Muscle of back (tissue), 11 donors: Measurements from ENCODE around the gene GRB2. TPM values are rescaled to one million over a fixed set of nuclear protein-coding genes. Genes with fewer than 3 reads are reported as not detected.
"Not testable (repeated sequence)": the region's sequence is repeated elsewhere in the genome, so short reads cannot be mapped to it uniquely, and the experiment has no call there.

Source experiments
- DNase-seq, 3 donors: peaks; one replicate each; pipeline versions ENCODE4 v3.0.0 to v3.0.0-alpha.2; 2013
- polyA plus RNA-seq, 10 donors: library from polyadenylated mRNA; unstranded; fragments of 120-200 nt; gene quantifications; one replicate each; pipeline ENCODE4 v1.2.1, GENCODE V29; 2013; ENCODE audit not compliant: insufficient read length in 10 of 10

GRB2 gene
- polyA plus RNA-seq, 10 donors: 130 to 193 (median 151) TPM

DNA sequence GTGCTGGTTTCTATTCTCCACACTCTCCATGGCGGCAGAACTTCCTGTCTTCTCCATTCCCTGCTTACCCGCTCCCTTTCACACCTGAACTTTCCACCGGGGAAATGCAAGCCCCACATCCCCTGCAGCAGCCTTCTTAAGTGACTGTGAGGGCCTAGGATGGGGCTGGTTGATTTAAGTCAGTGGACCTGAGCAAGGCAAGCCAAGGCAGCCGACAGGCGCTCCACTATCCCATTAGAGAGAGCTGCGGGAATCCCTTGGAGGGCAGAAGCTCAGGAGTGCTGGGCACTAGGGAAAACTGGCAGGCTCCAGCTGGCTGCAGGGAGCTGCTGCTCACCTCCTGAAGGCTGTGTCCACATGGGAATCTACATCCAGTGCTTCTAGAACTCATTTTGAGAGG, 80.1 kb downstream of the GRB2 start:
- DNase-seq: no peak

DNA sequence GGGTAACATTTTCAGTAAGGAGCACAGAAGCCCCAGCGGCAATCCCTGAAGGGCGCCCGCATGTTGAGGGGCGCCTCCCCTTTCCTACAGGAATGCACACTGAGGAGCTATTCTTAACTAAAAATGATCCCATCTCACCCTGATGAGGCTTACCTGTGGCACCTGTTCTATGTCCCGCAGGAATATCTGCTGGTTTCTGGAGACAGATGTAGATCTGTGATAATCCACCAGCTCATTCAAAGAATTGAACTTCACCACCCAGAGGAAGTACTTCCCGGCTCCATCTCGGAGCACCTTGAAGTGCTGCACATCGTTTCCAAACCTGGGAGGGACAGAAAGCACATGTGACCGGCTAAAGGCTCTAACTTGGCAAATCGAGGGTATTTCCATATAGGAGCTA, 84.0 kb downstream of the GRB2 start:
- no peak for DNase-seq

DNA sequence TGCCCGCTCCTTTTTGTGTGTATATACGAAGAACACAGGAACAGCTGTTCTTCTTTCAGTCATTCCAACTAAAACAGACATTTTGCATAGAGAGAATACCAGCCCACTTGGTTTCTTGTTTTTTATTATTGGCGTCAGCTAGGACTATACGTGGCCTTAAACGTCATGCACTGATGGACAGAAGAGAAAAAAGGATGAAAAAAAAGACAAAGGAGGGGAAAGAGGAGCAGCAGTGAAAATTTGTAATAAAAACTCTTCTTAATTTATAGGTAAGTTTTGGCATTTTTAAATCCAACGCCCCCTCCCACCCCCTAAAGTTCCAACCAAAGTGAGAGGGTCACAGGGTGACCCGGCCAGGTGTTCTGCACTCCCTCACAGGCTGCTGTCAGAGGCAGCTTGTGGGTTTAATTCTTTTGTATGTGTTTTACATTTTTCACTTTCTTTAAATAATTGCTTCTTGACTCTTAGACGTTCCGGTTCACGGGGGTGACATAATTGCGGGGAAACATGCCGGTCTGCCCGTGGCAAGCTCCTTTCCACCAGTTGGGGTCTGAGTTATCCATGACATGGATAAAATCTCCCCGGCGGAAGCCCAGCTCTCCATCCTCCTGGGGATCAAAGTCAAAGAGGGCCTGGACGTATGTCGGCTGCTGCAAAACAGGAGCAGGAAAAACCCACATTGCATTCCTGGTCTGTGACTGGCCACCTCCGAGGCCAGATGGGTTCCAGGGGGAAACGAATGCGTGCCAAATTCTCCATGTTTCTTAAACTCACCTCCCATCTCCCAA, 85.4 kb downstream of the GRB2 start:
- peak in 1 of 3 donors; percentile 47 for DNase-seq

DNA sequence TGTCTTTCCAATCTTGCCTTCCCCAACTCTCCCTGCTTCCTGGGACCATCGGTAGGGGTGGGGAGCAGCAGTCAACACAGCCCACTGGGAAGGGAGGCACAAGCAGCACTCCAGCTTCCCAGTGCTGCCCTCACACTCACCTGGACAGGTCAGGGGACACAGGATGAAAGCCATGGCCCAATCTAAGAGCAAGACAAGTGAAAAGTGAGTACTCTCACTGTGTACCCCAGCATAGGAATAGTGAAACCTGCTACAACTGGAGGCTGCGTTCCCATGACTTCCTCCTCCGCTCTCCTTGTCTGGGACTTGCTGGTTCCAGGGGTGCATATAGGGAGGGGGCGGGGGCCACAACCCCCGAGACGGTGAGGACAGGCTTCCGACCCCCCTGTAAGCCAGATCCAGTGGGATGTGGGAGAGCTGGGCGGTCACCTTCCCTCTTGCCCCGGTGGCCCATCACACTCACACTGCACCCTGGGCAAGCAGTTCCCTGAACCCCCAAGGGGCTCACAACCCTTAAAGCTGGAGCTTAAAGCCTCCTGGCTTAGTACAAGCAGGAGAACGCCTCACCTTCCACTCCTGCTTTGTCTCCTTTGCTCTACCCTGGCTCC, 86.8 kb downstream of the GRB2 start:
- DNase-seq: no peak

DNA sequence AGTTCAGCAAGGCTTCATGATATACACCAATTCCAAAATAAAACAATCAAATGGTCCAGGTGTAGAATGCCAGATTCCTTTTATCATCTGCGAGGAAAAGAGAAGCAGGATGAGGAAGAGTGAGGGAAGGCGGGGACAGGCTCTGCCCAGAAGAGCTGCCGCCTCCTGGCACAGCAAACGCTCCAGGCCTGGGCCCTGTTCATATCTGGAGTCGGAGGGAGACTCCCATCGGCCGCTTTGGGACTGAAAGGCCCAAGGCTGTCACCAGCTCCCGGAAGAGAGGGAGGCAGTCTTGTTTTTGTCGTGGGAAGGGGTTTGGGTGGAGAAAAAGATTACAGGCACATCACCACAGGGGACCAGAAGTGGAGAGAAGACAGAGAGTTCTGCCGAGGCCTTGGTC, 87.3 kb downstream of the GRB2 start:
- no peak for DNase-seq

DNA sequence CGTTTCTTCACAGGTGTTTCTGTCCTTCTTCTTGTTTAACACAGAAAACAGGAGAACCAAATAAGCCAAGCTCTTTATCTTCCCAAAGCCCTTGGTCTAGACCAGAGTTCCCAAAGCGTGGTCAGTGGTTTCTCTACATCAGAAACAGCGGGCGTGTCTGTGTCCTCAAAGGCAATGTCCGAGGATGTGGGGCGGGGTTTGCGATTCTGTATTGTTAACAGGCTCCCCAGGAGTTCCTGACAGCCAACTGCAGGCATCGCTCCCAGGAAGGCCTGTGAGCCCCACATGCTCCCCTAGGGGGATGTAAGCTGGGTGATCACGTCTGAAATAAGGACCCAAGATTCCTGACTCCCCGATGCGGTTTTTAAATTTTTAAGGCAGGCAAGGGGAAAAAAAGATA, 87.8 kb downstream of the GRB2 start:
- DNase-seq: no peak

DNA sequence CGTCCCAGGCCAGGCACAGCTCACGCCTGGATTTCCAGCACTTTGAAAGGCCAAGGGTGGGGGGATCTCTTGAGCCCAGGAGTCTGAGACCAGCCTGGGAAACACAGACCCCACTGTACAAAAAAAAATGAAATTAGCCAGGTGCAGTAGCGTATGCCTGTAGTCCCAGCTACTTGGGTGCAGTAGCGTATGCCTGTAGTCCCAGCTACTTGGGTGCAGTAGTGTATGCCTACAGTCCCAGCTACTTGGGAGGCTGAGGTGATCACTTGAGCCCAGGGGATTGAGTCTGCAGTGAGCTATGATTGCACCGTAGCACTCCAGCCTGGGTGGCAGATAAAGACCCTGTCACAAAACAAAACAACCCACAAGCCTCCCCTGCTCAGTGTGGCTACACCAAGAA, 89.2 kb downstream of the GRB2 start:
- no peak for DNase-seq

DNA sequence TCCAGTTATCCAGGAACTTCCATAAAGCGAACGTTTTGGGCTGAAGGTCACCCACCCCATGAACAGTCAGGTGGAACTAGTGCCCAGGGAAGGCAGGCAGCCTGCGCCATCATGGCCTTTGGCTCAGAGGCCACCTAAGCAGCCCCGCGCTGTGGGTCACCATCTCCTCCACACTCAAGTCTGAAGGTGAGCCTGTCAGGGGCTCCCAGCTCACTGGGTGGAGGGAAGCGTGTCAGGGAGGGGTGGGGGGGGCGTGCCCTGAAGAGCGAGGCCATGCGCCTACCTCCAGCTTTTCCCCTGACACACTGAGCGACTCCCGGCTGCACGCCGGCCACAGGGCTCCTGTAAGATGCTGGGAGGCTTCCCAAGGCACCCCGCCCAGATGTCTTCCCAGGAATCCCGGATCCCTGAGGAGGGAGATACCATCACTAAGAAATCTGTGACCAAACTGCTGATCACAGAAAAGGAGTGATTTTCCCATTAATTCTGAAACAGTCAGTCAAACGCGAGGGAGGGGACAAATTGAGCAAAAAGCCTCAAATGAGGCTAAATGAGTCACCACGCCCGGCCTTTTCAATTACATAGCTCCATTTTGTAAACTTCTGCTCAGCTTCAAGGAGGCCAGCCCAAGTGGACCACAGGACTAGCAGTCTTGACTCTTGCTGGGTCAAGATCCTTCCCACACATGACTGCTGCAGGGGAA, 89.8 kb downstream of the GRB2 start:
- no peak for DNase-seq

DNA sequence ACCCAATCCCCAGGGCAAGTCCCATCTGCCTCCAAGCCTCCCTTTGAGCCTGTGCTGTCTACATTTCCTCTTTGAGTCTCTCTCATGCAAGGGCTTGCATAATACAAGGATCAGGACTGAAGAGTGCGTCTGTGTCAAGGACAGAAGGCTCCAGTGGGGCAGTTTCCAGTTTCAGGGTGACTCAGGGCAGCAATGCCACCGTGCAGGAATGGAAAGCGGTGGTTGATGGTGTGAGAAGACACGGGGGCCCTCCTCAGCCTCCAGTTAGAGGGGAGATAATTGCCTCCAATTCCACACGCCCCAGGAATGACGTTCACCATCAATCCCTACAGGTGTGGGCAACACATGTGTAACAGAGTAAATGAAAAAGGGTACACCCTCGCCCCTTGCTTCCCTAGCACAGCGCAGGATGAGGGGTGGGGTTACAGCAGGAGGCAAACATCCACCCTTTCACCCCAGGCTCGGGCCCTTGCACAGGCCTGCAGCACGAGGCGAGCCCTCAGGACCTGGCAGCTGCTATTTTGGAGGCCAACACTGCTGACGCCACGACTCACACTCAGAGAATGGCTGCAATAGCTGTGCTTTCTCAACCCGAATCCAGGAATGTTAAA, 91.4 kb downstream of the GRB2 start:
- peak in 1 of 3 donors; percentile 35 for DNase-seq

DNA sequence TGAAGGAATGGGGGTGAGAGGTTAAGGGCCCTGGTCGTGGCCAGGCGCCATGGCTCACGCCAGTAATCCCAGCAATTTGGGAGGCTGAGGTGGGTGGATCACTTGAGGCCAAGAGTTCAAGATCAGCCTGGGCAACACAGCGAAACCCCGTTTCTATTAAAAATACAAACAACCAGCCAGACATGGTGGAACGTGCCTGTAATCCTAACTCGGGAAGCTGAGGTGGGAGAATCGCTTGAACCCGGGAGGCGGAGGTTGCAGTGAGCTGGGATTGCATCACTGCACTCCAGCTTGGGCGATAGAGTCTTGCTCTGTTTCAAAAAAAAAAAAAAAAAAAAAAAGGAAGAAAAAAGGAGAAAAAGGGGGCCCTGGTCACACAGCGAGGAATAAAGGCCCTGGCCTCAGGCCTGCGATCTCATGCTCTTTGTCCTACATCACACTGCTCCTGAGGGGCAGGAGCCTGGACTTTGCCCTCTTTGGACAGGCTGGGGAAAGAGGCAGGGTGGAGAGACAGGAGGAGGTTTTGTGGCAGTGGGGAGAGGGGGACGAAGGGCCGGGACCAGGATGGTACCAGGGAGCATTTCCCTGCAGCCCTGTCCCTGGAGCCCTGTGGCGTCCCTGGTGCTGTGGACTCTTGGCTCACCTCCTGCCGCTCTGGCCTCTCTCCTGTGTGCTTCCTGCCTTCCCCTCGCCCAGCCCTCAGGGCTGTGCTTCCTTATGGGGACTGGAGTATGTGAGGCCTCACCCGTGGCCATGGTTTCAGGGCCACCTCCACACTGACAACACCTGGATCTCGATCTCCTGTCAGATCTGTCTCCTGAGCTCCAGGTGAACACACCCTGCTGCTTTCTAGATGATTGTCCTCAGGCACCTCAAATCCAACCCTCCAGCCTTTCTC, 96.5 kb downstream of the GRB2 start:
- DNase-seq: no peak

DNA sequence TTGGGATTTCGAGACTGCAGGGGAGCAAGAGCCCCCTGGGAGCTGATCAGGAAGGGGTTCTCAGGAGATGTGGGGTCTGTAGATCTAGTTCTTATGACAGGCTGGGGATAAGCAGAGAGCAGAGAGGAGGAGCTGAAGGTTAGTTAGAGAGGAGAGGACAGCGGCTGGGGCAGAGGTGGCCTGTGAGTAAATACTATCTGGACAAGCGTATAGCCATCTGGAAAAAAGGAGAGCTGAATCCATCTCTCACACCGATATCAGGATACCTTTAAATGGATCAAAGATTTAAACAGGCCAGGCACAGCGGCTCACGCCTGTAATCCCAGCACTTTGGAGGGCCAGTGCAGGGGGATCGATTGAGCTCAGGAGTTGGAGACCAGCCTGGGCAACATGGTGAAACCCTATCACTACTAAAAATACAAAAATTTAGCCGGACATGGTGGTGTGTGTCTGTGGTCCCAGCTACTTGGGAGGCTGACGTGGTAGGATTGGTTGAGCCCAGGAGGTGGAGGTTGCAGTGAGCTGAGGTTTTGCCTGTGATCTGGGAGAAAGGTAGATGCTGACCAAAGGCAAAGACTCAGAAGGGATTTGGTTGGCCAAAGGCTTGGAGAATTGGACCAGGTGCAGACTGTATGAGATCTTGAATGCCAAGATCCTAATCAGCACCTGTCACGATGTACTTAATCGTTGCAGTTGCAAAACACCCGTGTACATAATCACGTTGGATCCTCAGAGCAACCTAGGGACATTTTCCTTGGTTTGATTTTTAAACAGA, 97.3 kb downstream of the GRB2 start:
- DNase-seq: no peak

DNA sequence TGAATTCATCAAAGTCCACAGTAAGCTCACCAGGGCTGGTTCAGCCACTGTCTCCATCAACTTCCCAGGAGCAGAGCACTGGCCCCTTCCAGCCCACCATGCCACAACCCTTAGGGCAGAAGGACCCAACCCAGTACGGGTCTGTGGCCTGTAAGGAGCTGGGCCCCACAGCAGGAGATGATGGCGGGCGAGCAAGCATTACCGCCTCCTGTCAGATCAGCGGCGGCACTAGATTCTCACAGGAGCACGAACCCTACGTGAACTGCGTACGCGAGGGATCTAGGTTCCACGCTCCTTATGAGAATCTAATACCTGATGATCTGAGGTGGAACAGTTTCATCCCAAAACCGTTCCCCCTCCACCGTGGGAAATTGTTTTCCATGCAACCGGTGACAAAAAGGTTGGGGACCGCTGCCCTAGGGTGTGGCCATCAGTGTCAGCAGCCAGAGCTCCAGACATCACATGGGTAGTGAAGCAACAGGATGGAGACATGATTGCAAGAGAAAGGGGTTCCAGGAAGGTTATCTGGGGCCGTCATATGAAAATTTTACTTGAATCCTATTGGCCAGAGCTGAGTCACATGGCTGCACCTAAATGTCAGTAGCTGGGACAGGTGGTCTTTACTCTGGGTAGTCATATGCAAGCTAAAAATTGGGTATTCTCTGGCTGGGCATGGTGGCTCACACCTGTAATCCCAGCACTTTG, 103.8 kb downstream of the GRB2 start:
- no peak for DNase-seq

DNA sequence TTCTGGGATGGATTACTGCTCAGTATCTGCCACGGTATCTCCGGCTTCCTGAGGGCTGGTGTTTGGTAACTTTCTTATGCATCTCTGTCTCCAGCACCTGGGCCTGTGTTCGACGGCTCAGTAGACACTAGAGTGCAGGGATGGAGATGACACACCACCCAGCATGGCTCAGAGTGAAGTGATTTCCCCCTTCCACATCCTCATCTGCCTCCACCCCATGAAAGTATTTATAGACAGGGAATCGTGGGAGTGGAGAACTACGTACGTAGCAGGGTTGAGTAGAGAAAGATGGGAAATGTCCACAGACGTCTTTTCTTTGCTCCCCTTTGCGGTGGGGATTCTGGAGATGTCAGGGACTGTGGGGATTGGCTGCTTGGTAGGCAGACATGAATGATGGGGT, 104.4 kb downstream of the GRB2 start:
- no peak for DNase-seq

DNA sequence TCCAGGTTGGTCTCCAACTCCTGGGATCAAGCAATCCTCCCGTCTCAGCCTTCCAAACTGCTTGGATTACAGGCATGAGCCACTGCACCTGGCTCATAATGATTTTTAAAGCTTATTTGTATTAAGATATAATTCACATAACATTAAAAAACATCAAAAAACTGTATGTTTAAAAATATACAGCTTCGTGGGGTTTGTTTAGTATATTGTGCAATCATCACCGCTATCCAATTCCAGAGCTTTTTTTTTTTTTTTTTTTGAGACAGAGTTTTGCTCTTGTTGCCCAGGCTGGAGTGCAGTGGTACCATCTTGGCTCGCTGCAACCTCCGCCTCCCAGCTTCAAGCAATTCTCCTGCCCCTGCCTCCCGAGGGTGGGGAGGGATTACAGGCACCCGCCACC, 105.2 kb downstream of the GRB2 start:
- no peak for DNase-seq

DNA sequence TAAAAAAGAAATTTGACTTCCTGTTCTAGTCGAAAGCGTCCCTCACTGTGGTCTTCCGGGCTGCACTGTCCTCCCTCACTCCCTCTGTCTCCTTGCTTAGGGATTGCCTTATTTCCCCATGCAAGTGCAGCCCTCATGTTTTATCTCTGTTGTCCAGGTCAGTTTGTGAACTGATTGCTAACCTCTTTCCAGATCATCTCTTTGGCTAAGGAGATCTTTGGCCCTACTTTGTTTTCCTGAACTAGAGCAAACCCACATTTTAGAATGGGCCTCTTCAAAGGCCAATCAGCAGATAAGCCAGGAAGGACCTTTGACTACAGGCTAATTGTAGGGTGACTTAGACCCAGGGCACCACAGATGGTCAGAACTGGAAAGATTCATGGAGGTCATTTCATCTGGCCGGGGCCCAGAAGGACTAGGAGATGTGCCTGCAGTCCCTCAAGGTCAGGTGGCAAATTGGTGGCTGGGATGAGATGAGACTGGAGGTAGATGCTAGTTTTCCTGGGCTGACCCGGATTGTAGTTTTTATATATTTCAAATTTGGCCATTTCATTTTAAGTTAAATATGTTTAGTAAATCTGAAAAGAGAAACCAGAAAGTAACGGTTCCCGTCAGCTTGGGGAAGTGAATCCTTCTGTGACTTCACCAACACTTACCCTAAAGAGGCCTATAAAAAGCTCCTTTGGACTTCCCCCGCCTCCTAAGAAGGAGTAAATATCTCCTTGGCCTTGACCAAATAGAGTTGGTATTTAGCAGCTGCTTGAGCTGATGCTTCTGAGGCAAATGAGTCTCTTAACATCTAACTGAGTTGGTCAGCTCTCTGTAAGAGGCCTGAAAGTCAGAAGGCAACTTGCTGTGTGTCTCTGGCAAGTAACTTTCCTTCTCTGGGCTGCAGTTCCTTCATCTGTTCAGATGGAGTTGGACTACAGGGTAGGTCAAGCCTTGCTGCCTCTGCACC, 110.0 kb downstream of the GRB2 start:
- DNase-seq: no peak

DNA sequence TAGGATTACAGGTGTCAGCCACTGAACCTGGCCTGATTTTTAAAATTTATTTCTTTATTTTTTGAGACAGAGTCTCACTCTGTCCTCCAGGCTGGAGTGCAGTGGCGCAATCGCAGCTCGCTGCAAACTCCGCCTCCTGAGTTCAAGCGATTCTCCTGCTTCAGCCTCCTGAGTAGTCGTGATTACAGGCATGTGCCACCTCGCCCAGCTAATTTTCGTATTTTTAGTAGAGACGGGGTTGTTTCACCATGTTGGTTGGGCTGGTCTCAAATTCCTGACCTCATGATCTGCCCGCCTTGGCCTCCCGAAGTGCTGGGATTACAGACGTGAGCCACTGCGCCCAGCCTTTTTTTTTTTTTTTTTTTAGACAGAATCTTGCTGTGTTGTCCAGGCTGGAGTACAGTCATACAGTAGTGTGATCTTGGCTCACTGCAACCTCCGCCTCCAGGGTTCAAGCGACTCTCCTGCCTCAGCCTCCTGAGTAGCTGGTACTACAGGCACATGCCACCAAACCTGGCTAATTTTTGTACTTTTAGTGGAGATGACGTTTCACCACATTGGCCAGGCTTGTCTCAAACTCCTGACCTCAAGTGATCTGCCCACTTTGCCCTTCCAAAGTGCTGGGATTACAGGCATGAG, 112.5 kb downstream of the GRB2 start:
- not testable (repeated sequence) for DNase-seq

DNA sequence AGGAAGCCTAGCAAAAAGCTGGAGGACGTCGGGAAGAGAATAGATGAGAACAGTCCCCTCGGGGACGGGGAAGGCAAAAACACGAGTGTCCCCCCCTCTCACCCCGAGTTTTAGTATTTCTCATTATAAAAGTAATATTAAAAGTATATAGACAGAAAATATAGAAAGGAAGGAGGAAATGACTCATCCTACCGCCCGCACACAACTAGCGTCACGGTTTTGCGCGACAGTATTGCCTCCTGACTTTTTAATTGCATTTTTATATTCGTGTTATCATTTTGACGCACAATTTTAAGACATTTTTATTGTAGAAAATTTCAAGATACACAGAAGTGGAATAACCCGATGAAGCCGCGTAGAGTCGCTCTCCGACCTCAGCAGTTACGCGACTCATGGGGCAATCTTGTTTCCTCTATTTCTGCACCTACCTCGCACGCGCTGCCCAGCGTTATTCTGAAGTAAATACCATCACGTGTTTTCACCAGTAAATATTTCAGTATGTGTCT, 115.6 kb downstream of the GRB2 start:
- peak in 2 of 3 donors; percentile 35 to 84 for DNase-seq
